SW480 (cell line): ENCODE measurements around the gene SLC43A2.

Experiments
- DNase-seq: peaks from one replicate; pipeline ENCODE4 v3.0.0-alpha.2; 2016; ENCODE audit warnings: low spot score

The SLC43A2 gene

GRCh38 chr17:1643999-1644492, 15.4 kb upstream of the SLC43A2 start:
- peak; percentile 46 for DNase-seq

DNA sequence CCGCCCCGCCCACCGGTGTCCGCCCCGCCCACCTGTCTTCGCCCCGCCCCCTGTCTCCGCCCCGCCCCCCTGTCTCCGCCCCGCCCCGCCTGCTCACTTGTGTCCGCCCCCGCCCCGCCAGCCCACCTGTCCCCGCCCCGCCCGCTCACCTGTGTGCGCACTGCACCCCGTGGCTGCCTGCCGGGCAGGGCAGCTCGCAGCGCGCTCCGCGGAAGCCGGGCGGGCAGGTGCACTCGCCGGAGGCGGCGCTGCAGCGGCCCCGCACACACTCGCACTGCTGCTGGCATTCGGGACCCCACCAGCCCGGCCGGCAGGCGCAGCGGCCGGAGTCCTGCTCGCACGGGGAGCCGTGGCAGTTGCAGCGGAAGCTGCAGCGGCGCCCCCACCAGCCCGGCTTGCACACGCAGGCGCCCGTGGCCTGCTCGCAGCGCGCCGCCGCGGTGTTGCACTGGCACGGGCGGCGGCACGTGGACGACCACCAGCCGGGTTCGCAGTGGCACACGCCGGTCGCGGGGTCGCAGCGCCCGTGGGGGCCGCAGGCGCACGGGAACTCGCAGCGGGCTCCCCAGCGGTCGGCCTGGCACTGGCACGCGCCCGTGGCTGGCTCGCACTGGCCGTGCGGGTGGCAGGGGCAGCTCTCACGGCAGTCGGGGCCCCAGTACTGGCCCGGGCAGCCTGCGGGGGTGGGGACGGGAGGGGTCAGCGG, 14.8 kb upstream of the SLC43A2 start:
- DNase-seq, result peak; percentile 76

GRCh38 chr17:1641065-1641403, 12.4 kb upstream of the SLC43A2 start:
- no peak for DNase-seq

- no peak for DNase-seq
Observed at GRCh38 chr17:1640329-1641064, 11.9 kb upstream of the SLC43A2 start.

GRCh38 chr17:1639549-1640180, 11.0 kb upstream of the SLC43A2 start:
- DNase-seq, result no peak

DNA sequence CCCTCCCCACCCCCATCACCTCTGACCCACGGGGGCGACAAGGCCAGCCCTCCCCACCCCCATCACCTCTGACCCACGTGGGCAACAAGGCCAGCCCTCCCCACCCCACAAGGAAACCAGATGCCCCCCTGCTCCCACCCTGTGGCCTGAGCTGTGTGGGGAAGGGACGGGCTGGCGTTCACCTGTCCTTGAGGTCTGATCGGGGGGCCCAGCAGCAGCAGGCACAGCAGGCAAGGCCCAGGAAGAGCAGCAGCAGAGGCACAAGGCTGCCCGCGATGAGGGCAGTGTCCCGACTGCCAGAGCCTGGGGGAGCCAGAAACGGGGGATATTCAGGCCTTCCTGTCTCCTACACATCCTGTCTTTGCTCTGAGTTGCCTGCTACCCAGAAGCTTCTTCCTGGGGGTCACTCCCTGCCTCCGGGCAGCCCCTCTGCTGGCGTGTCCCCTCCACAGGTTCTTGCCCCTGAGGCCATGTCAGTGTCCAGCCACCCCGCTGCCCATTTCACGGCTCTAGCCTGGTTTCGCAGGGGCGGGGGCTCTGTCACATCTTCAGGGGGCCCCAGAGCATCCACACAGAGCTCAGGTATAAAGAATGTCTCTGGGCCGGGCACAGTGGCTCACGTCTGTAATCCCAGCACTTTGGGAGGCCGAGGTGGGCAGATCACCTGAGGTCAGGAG, 10.1 kb upstream of the SLC43A2 start:
- no peak for DNase-seq

GRCh38 chr17:1638171-1638590, 9.5 kb upstream of the SLC43A2 start:
- no peak for DNase-seq

DNA sequence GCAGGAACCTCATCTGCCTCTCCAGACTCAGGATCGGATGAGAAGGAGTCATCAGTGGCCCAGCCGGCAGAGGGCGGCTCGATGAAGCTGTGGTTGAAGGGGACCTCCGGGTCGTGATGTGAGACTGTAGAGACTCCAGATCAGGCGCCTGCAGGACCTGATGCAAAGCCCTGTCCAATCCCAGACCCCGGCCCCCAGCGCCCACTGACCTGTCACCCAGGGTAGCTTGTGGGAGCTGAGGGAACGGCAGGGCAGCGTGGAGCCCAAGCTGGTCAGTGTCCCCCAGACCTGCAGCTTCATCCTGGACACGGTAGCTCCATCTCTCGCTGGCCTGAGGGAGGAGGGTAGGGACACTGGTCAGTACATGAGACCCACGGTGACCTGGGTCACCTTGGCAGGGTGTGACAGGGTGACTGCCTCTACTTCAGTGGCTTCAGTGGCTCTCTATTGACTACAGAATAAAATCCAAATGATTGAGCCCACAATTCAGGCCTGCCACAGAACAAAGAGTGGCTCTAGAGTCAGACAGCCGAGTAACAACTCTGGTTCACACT, 8.2 kb upstream of the SLC43A2 start:
- DNase-seq, result no peak

DNA sequence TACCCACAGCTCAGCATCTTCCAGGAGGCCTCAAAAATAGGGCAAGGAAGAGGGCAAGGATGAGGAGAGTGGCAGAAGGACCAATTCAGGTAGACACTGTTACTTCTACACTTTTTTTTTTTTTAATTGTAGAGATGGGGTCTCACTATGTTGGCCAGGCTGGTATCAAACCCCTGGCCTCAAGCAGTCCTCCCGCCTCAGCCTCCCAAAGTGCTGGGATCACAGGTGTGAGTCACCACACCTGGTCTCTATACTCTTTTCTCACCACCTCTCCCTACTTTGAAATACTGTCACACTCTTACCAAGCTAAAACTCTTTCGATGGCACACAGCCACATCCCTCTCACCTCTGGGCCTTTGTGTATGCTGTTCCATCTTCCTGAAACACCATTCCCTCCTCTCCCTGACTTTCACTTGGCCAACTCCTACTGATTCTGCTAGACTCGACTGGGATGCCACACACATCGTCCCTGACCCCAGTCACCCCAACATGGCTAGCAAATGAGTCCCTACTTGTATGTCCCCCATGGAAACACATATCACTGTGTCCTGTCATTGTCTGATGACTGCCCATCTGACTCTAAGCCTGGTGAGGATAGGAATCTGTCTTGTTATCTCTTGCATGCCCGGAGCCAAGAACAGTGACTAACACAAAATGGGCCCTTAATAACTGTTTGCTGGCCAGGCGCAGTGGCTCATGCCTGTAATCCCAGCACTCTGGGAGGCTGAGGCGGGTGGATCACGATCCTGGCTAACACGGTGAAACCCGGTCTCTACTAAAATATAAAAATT, 7.2 kb upstream of the SLC43A2 start:
- no peak for DNase-seq

- DNase-seq, result no peak
Observed at GRCh38 chr17:1634841-1635650, 6.4 kb upstream of the SLC43A2 start.

- no peak for DNase-seq
Observed at GRCh38 chr17:1630662-1631061, 2.0 kb upstream of the SLC43A2 start.

DNA sequence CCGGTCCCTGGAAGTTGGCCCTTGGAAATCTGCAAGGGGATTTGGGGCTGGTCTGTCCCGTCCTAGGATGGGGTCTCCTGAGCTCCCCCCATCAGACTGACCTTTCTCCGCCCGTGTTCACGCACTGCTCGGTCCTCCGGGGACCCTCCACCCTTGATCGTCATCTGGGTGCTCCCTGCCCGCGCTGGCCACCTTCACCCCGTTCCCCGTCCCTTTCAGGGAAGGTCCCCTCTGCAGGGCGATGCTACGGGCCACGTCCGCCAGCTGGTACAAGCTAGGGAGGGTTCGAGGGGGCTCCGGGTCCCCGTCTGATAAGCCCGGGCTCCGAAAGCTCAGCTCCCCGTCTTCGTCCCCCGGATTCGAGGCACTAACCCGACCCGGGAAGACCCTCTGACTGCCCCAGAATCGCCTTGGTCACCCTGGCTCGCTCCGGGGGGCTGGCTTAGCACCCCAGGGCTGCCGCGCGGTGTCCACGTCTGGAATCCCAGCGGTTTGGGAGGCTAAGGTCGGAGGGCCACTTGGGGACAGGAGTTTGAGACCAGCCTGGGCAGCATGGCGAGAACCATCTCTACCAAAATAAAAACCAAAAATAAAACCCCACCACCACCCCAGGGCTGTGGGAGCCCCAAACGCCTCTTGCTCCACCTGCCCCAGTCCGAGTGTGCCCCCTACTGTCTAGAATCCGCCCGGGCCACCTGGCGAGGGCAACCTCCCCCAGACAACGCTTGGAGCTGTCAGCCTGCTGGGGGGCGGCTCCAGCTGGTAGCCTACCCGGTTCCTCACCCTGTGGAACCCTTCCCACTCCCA, 1.1 kb upstream of the SLC43A2 start:
- DNase-seq, result peak; percentile 55

GRCh38 chr17:1628856-1629503, 346 bp upstream of the SLC43A2 start:
- DNase-seq, result peak; percentile 93

DNA sequence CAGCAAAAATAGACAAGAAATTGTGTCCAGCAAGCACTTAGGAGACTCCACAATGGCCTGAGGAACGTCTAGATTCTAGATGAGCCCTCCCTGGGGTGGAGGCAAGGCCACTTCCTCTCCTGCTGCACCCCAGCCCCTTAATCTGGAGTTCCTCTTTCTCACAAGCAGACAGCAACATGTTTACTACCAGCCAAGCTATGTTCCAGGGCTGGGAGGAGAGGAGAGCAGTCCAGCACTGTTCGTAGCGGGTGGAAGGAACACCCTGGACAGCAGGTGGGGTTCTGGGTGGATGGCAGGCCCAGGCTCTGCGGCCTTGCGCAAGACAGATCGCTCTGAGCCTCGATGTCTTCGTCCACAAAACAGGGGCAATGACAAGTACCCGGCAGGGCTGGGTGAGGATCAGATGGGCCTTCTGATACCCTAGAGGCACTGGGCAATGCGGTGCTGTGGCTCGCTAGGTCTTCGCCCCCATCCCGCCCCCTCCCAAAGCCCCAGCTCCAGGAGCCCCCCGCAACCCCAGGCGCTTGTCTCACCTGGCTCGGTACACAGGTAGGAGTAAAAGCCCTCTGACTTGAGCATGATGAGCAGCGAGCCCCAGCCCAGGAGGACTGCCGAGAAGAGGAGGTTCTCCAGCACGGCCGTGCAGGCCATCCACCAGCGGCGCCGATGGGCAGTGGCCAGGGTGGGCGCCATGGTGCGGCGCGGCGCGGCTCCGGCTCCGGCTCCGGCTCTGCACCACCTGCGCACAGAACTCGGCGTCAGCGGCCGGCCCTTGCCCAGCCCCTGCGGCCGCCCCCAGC, 1.3 kb downstream of the SLC43A2 start:
- no peak for DNase-seq

DNA sequence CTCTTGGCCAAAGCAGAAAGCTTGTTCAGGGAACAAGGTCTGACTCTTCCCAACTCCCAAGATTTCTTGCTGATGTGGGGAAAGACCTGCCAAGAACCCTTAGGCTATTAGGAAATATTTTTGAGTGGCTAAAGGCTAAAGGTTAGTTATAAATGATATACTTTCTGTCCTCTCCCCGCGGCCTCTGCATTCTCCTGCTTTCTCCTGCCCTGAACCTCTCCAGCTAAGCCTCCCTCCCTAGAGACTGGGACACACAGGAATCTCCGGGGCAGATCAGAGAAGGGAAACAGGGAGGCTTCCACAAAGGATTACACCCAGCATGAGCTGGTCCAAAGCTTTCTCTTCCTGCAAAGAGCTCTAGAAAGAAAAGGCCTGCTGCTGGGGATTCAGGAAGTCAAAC, 2.3 kb downstream of the SLC43A2 start:
- no peak for DNase-seq

- no peak for DNase-seq
Observed at GRCh38 chr17:1625581-1625980, 3.1 kb downstream of the SLC43A2 start.

DNA sequence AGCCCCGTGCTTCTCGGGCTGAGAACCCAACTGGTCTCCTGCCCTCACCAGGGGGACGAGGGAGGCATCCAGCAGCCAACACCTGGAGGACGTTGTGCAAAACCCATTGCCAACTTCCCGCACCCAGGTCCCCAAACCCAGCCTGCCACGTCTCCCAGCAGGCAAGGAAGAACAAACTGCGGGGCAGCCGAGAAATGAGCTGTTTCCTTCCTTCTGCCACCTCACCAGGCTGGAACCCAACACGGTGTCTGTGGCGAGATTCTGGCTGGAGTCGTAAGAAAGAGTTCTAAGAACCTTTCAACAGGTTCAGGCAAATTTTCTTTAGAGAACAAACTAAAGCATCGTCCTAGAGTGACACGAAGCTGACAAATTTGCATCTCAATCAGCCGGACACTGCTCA, 3.6 kb downstream of the SLC43A2 start:
- DNase-seq, result no peak

- no peak for DNase-seq
Observed at GRCh38 chr17:1624650-1625049, 4.0 kb downstream of the SLC43A2 start.
